ENCODE measurements around the gene PMEL.

- TF ChIP-seq POLR2AphosphoS5 (IDR thresholded peaks at IDR 0.05; ENCODE audit: low read depth, low read length), result no peak
- TF ChIP-seq, protein P1, sequence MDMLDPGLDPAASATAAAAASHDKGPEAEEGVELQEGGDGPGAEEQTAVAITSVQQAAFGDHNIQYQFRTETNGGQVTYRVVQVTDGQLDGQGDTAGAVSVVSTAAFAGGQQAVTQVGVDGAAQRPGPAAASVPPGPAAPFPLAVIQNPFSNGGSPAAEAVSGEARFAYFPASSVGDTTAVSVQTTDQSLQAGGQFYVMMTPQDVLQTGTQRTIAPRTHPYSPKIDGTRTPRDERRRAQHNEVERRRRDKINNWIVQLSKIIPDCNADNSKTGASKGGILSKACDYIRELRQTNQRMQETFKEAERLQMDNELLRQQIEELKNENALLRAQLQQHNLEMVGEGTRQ (IDR thresholded peaks at IDR 0.05; ENCODE audit: borderline replicate concordance, low read depth, low read length), result no peak
- TF ChIP-seq, protein P2, sequence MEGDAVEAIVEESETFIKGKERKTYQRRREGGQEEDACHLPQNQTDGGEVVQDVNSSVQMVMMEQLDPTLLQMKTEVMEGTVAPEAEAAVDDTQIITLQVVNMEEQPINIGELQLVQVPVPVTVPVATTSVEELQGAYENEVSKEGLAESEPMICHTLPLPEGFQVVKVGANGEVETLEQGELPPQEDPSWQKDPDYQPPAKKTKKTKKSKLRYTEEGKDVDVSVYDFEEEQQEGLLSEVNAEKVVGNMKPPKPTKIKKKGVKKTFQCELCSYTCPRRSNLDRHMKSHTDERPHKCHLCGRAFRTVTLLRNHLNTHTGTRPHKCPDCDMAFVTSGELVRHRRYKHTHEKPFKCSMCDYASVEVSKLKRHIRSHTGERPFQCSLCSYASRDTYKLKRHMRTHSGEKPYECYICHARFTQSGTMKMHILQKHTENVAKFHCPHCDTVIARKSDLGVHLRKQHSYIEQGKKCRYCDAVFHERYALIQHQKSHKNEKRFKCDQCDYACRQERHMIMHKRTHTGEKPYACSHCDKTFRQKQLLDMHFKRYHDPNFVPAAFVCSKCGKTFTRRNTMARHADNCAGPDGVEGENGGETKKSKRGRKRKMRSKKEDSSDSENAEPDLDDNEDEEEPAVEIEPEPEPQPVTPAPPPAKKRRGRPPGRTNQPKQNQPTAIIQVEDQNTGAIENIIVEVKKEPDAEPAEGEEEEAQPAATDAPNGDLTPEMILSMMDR (IDR thresholded peaks at IDR 0.05), result no peak
Measured at GRCh38 chr12:55963760-55964159, 2.1 kb downstream of the PMEL start.

Measured in SK-N-SH (cell line).